8988T (cell line): ENCODE data around the gene ZFAND3.

ENCODE experiments used
- DNase-seq: peaks from one replicate; pipeline ENCODE4 v3.0.0; 2011

ZFAND3 gene

DNA sequence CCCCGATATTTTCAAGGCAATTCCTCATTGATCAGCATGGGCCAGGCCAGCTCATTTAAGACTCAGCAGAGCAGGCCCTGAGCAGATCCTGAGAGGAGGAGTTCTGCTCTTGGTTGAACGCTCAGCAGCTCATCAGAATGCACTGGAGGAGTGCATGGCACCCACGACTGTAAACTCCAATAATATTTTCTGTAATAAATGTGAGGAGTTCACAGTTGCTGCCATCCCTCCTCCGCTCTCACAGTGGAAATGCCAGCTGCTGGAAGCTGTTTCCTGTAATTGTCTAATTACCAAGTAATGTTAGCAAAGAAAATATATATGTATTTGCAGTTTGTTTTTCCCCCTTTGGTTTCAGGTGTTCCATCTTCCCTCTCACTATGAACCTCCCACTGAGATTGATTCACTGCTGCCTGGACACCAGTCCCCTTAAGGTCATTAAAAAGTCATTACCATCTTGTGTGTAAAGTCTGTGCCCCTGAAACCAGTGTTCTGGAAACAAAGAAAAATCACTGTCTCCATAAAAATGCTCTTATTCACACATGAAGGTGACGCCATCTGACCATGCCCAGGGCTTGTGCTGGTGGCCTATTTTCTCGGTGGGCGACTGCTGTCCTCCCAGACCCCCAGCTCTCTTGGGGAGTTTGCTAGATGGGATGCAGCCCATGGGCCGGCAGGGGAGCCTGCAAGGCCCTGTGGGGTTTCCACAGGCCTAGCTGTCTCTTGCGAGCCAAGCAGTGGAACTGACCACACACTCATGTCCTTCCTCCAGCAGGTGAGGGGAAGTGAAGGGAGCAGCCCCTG lies 374.2 kb downstream of the ZFAND3 start:
- no peak for DNase-seq

DNA sequence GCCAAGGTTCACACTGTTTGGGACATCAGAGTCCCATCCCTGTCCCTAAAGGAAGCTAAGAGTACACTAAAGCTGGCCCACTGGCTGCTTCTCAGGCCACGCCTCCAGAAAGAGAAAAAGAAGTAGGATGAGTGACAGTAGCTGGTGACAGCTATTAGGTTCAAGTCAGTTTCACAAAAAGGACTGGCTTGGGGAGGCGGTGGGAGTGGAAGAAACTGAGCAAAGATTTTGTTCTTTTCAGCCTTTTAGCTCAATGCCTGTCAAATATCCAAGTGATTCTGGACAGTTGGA lies 374.7 kb downstream of the ZFAND3 start:
- DNase-seq: no peak

DNA sequence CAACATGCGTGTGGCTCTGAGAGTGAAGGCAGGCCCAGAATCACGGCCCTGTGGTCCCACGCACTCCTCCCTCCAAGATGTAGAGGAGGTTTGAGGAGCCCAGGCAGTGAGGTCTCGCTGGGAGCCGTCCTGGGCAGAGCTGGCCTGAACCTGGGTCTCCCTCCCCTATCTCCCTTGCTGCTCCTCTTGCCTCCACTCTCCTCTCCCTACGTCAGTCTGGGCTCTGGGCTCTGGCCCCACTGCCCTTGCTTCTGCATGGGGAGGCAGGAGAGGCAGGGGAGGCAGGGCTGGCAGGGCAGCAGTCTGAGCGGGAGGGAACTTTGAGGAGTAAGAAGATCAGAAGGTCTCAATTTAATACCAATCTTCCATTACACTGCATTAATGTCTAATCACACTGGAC lies 375.1 kb downstream of the ZFAND3 start:
- no peak for DNase-seq

DNA sequence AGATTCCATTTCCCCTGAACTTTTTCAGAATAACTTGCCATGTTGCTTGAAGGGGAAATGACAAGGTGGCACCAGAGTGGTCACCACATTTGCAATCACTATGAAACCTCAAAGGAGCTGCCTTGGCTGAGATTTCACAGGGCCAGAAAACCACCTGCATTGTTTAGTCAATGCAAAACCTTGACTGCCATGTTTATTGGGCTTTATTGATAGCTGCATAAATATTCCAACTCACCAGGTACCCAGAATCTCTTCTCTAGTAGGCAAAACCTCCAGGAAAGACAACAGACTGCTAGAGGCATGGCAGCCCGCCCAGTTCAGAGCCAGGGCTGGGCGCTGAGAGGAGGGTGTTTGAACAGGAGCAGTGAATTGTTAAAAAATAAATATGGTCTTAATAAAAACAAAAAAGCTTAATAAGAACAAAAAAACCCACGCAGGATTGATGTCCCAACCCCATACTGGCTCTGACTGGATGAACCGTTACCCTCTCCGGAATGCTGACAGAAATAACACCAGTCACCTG lies 375.6 kb downstream of the ZFAND3 start:
- DNase-seq: no peak

DNA sequence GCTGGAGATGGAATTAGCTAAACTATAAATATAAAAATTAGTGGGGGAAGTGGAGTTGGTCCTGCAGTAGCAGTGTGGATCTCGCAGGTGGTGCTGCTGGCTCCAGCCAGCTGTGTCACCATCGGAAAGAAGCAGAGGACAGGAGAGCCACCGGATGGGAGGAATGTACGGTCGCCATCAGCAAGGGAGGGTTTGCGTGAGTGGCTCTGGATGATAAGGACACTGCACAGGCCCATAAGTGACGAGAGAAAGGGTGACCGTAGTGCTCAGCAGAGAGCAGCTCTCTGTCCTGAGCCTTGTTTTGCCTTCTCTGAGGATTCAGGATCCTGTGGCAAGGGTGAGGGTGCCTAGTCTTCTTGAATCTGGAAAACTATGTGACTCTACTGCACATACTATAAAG lies 378.7 kb downstream of the ZFAND3 start:
- DNase-seq: no peak
